GM10266 (cell line): ENCODE results near the gene TMEM178B.

Experiments
- DNase-seq: peaks from one replicate; pipeline ENCODE4 v3.0.0; 2012; ENCODE audit errors: extremely low spot score
- CTCF ChIP-seq: IDR thresholded peaks from 2 replicates; pipeline ENCODE4 v1.5.1; 2012; ENCODE audit warnings: mild to moderate bottlenecking, low read depth; ENCODE audit not compliant: control insufficient read depth, insufficient read depth; ENCODE audit errors: missing control alignments

The TMEM178B gene

DNA sequence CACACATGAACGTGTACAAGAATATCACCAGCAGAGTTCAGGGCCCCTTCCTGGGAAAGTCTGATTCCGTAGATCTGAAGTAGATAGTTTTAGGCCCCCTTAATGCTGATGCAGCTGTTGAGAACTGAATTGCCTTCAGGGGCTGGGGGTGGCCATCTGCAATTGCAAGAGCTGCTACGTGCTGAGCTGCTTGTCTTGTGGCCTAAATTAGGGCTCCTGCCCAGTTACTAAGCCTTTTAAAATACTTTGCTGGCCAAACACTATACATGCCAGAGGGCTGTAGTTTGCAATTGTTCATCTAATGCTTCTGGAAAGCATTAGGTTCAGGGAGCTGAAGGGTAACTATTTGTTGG is 71.7 kb downstream of the TMEM178B start:
- no peak for TF ChIP-seq CTCF
- no peak for DNase-seq

DNA sequence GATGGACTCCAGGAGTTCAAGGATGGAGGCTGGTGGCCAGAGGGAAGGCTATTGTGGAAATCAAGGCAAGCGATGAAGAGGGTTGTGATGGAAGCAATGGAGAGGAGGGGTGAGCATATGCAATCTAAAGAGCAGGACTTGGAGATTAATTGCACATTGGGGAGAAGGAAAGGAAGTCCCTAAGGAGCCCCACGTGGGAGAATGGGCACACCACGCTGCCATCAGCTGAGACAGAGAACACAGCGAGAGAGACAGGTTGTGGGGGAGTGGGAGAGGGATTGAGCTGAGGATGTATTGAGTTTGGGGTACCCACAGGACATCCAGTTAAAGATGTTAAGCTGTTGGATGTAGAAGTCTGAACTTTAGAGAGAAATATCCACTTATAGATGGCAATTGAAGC is 73.6 kb downstream of the TMEM178B start:
- TF ChIP-seq CTCF = no peak

DNA sequence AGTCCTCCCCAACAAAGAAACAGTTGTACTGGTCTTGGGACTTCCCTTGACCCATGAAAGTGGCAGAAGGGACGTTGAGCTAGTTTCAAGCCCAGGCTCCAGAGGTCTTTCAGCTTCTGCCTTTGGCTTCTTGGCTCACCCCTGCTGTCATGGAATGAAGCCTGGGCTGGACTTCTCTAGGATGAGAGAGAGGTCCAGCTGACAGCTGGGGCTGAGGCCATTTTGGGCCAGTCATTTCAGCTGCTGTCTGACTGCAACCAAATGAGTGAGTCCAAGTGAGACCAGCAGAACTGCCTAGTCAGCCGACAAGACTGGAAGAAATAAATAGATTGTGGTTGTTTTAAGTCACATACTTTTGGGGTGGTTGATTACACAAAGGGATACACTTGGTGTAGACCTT is 76.6 kb downstream of the TMEM178B start:
- TF ChIP-seq CTCF = no peak
- DNase-seq = no peak

More for the DNA sequence above, 73.6 kb downstream of the TMEM178B start:
- no peak for DNase-seq

DNA sequence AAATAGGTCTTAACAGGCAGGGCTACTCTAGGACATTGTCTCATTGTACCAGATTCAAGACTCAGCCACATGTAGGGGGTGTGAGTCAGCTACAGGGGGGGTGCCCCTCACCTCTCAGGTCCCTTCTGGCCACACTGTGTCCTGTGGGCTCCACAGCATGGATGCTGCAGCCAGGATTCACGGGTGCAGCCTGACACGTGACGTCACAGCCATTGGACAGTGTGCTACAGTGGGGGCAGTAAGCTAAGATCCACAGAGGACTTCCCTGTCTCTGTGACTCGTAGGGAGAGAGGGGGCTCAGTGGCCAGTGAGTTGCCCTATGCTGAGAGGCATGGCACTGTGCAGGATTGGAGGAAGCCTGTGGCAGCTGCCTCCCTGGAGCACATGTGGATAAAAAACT is 77.9 kb downstream of the TMEM178B start:
- no peak for DNase-seq

DNA sequence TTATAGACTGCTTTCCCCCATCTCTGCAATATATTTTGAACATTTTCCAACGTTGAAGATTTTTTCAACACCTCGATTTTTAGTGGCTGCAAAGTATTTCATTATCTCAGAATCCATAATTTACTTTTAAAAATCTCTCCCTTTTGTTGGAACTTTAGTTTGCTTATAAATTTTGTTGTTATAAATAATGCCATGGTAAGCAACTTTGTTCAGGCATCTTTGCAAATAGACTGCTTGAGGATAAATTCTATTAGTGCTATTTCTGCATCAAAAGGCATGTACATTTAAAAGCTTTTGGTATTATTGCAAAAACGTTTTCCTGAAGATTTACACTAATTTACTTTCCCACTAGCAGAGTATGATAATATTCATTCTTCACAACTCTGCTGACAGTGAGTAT is 79.4 kb downstream of the TMEM178B start:
- no peak for DNase-seq
- no peak for TF ChIP-seq CTCF

More for the DNA sequence above, 77.9 kb downstream of the TMEM178B start:
- TF ChIP-seq CTCF = no peak

GRCh38 chr7:141154131-141154732 is 80.4 kb downstream of the TMEM178B start:
- no peak for DNase-seq
- no peak for TF ChIP-seq CTCF

GRCh38 chr7:141156407-141156806 is 82.5 kb downstream of the TMEM178B start:
- TF ChIP-seq CTCF = no peak

More at GRCh38 chr7:141156407-141156806, 82.5 kb downstream of the TMEM178B start:
- DNase-seq = no peak
